OCI-LY1 (cell line): ENCODE measurements around the gene ALLC.
A peak's percentile ranks its signal among the peaks of the same experiment; 100 is the strongest.
"Not testable (repeated sequence)": the region's sequence is repeated elsewhere in the genome, so short reads cannot be mapped to it uniquely, and the experiment has no call there.

Experiments
- H2AFZ ChIP-seq: fragments of 200-600 bp; sonication (generic), shearing (Covaris generic); 2 replicates; pipeline ENCODE4 v1.6.0; 2014; ENCODE audit warnings: antibody characterized with exemption, mild to moderate bottlenecking, low read length
- H3F3A ChIP-seq: fragments of 200-600 bp; sonication (generic), shearing (Covaris generic); 2 replicates; pipeline ENCODE4 v1.6.0; 2014; ENCODE audit warnings: mild to moderate bottlenecking, antibody characterized with exemption, low read length, moderate library complexity; ENCODE audit not compliant: insufficient read depth
- H3K27ac ChIP-seq: fragments of 200-600 bp; sonication (generic); 2 replicates; pipeline ENCODE4 v1.5.1; 2014; ENCODE audit warnings: low read length, mixed run types, mild to moderate bottlenecking, low read depth; ENCODE audit not compliant: poor library complexity, severe bottlenecking
- H3K27me3 ChIP-seq: fragments of 200-600 bp; sonication (generic); 2 replicates; pipeline ENCODE4 v1.6.0; 2014; ENCODE audit warnings: antibody characterized with exemption, mild to moderate bottlenecking, low read length, moderate library complexity; ENCODE audit not compliant: insufficient read depth
- H3K36me3 ChIP-seq: fragments of 200-600 bp; sonication (generic); 2 replicates; pipeline ENCODE4 v1.6.1; 2014; ENCODE audit warnings: mild to moderate bottlenecking, antibody characterized with exemption, low read length, moderate library complexity, mixed read lengths; ENCODE audit not compliant: insufficient read depth
- H3K4me1 ChIP-seq: fragments of 200-600 bp; sonication (generic); 2 replicates; pipeline ENCODE4 v1.5.1; 2014; ENCODE audit warnings: mild to moderate bottlenecking, low read length, moderate library complexity; ENCODE audit not compliant: insufficient read depth, severe bottlenecking
- H3K4me2 ChIP-seq: fragments of 200-600 bp; sonication (generic), shearing (Covaris generic); 2 replicates; pipeline ENCODE4 v1.6.1; 2014; ENCODE audit warnings: low read length
- H3K4me3 ChIP-seq: fragments of 200-600 bp; sonication (generic); 2 replicates; pipeline ENCODE4 v1.5.1; 2014; ENCODE audit warnings: low read length, low read depth, mild to moderate bottlenecking, mixed read lengths; ENCODE audit not compliant: poor library complexity, severe bottlenecking
- H3K79me2 ChIP-seq: fragments of 200-600 bp; shearing (Covaris generic); 2 replicates; pipeline ENCODE4 v1.6.1; 2016; ENCODE audit warnings: mixed run types, low read length, mixed read lengths; ENCODE audit not compliant: insufficient read depth
- H3K9ac ChIP-seq: fragments of 200-600 bp; sonication (generic), shearing (Covaris generic); 2 replicates; pipeline ENCODE4 v1.6.1; 2014; ENCODE audit warnings: mild to moderate bottlenecking, low read length, mixed read lengths
- H3K9me2 ChIP-seq: fragments of 200-600 bp; sonication (generic), shearing (Covaris generic); 2 replicates; pipeline ENCODE4 v1.6.1; 2014; ENCODE audit warnings: low read depth, mild to moderate bottlenecking, low read length, mixed read lengths
- H3K9me3 ChIP-seq: fragments of 200-600 bp; shearing (Covaris generic); 2 replicates; pipeline ENCODE4 v1.6.1; 2014; ENCODE audit warnings: low read length, mixed read lengths
- H4K20me1 ChIP-seq: fragments of 200-600 bp; sonication (generic), shearing (Covaris generic); 2 replicates; pipeline ENCODE4 v1.6.0; 2016; ENCODE audit warnings: mild to moderate bottlenecking, low read length; ENCODE audit not compliant: insufficient read depth
- EZH2 ChIP-seq: fragments of 200-600 bp; sonication (generic), shearing (Covaris generic); IDR thresholded peaks from 2 replicates; pipeline ENCODE4 v1.8.0; 2017; ENCODE audit warnings: borderline replicate concordance, mixed run types, mild to moderate bottlenecking, antibody characterized with exemption, low read length, moderate library complexity, mixed read lengths
- TF ChIP-seq, protein P1 (sequence below): fragments of 200-600 bp; sonication (generic), shearing (Covaris generic); IDR thresholded peaks from 2 replicates; pipeline ENCODE4 v1.5.1; 2017; ENCODE audit warnings: mild to moderate bottlenecking, antibody characterized with exemption, low read length, moderate library complexity, mixed read lengths

Gene ALLC

DNA sequence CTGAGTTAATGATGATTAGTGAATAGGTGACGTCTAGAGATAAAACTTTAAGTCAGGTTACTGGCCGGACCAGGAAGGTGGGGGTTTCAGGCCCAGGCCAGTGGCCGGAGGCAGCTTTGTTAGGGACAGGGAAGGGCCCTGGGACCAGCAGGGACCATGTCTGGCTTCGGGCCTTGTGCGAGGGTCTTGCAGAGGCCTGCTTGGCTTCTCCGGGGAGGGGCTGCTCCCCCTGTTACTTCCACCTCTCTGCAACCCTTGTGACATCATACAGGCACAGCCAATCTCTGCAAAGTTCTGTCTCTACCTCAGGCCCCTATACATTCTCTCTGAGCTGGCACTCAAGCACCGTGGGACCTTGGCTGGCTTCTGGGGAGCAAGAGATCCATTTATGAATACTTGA is at the start of gene ALLC:
Gene ALLC, plus strand, starts transcription at position 320 of the 400 bp plus-strand sequence. CDS start 12,958 bp downstream, outside the sequence.
- Histone ChIP-seq H3K9me2 (no peaks in the 10 kb centered on the region), H3K4me1 (peaks cover 95% of the 10 kb centered on the region), H4K20me1 (no peaks in the 10 kb centered on the region), H3F3A (peaks cover 8% of the 10 kb centered on the region), H3K27me3 (no peaks in the 10 kb centered on the region), H3K36me3 (no peaks in the 10 kb centered on the region), H3K4me3 (peak within 1 kb of the TSS; percentile 36), H3K79me2 (no peaks in the 10 kb centered on the region), H3K9ac (peak within 1 kb of the TSS; percentile 82), H3K9me3 (no peaks in the 10 kb centered on the region), H3K4me2 (peak within 1 kb of the TSS; percentile 60), H3K27ac (peak within 1 kb of the TSS; percentile 99), H2AFZ (no peak within 1 kb of the TSS)
- no peak for TF ChIP-seq EZH2
- TF ChIP-seq, protein P1, sequence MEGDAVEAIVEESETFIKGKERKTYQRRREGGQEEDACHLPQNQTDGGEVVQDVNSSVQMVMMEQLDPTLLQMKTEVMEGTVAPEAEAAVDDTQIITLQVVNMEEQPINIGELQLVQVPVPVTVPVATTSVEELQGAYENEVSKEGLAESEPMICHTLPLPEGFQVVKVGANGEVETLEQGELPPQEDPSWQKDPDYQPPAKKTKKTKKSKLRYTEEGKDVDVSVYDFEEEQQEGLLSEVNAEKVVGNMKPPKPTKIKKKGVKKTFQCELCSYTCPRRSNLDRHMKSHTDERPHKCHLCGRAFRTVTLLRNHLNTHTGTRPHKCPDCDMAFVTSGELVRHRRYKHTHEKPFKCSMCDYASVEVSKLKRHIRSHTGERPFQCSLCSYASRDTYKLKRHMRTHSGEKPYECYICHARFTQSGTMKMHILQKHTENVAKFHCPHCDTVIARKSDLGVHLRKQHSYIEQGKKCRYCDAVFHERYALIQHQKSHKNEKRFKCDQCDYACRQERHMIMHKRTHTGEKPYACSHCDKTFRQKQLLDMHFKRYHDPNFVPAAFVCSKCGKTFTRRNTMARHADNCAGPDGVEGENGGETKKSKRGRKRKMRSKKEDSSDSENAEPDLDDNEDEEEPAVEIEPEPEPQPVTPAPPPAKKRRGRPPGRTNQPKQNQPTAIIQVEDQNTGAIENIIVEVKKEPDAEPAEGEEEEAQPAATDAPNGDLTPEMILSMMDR, result no peak

GRCh38 chr2:3608373-3609278 is 49.4 kb upstream of the ALLC start:
- peak overlapping the region; percentile 46; the same call in 1 of the 2 replicates for H3K9ac ChIP-seq
- H3K4me3 ChIP-seq, result peak overlapping the region; percentile 3
- no peaks in the 10 kb centered on the region for H3K27me3 ChIP-seq
- H2AFZ ChIP-seq, result no peak overlapping the region; the same call in 1 of the 2 replicates
- no peaks in the 10 kb centered on the region; the same call in 1 of the 2 replicates for H3F3A ChIP-seq
- no peaks in the 10 kb centered on the region for H3K36me3 ChIP-seq
- no peaks in the 10 kb centered on the region for H3K9me3 ChIP-seq
- H3K79me2 ChIP-seq, result no peaks in the 10 kb centered on the region
- TF ChIP-seq EZH2, result no peak
- TF ChIP-seq, protein P1, result no peak
- H4K20me1 ChIP-seq, result no peaks in the 10 kb centered on the region
- peaks cover 62% of the 10 kb centered on the region for H3K4me1 ChIP-seq
- H3K4me2 ChIP-seq, result peak overlapping the region; percentile 38; the same call in 1 of the 2 replicates
- H3K27ac ChIP-seq, result peak overlapping the region; percentile 85
- H3K9me2 ChIP-seq, result no peaks in the 10 kb centered on the region

DNA sequence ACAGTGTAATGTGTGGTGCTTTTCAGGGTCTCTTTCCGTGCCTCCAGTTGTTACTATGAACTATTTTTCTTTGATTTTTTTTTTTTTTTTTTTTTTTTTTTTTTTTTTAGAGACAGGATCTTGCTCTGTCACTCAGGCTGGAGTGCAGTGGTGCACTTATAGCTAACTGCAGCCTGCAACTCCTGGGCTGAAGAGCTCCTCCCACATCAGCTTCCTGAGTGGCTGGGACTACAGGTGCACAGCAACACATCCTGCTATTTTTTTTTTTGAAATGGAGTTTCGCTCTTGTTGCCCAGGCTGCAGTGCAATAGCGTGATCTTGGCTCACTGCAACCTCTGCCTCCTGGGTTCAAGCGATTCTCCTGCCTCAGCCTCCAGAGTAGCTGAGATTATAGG is 48.7 kb upstream of the ALLC start:
- not testable (repeated sequence) for H3K9me3 ChIP-seq, H4K20me1 ChIP-seq, H3K27me3 ChIP-seq, H3K9me2 ChIP-seq, H3K4me3 ChIP-seq, H3K36me3 ChIP-seq, H2AFZ ChIP-seq, H3K79me2 ChIP-seq, H3F3A ChIP-seq
- Histone ChIP-seq H3K9ac (peak overlapping the region; percentile 46; the same call in 1 of the 2 replicates), H3K4me1 (peaks cover 62% of the 10 kb centered on the region), H3K4me2 (peak overlapping the region; percentile 38; the same call in 1 of the 2 replicates), H3K27ac (peak overlapping the region; percentile 85)
